GM12878 (cell line): ENCODE measurements around the gene CBFA2T3. TPM values are rescaled to one million over a fixed set of nuclear protein-coding genes. Genes with fewer than 3 reads are reported as not detected.
A peak's percentile ranks its signal among the peaks of the same experiment; 100 is the strongest.

Source experiments
- ATAC-seq: fragments of 200-7000 bp; cut with Tn5 transposase; 3 replicates; pipeline ENCODE4 v1.9.1; 2020; ENCODE audit warnings: mild to moderate bottlenecking, moderate library complexity
- BruUV-seq: library from RNA; stranded (reverse); fragments of 400-500 nt; replicated peaks from 2 replicates; lab custom pipeline; 2021; lab: Mats Ljungman, UMichigan
- CTCF ChIA-PET: fragments of 300-600 bp; sonication (Branson Sonifier 250); formaldehyde crosslinking; extraction: SDS; loops from one replicate; lab custom pipeline; 2021; ENCODE audit warnings: inconsistent platforms; lab: Yijun Ruan, JAX
- POLR2A ChIA-PET: fragments of 350-600 bp; formaldehyde crosslinking; extraction: SDS; loops from one replicate; lab custom pipeline; 2021; ENCODE audit warnings: inconsistent platforms; lab: Charles Lee
- RAD21 ChIA-PET: fragments of 300-600 bp; sonication (Branson Sonifier 250); formaldehyde crosslinking; loops from one replicate; lab custom pipeline; 2023; ENCODE audit warnings: antibody characterized with exemption; ENCODE audit not compliant: unreplicated experiment; lab: Charles Lee
- SMC1A ChIA-PET: fragments of 300-600 bp; sonication (Branson Sonifier 250); formaldehyde crosslinking; loops from one replicate; lab custom pipeline; 2023; ENCODE audit not compliant: unreplicated experiment, uncharacterized antibody; lab: Charles Lee
- DNase-seq: peaks from one replicate; pipeline ENCODE4 v3.0.0-alpha.2; 2011; ENCODE audit warnings: low read depth, low spot score
- FAIRE-seq: peaks from 3 replicates; lab custom pipeline; 2011; peaks lifted over from hg19 to GRCh38; lab: Jason Lieb, UNC
- H2AFZ ChIP-seq: 2 replicates; pipeline ENCODE4 v1.6.0; 2011; ENCODE audit warnings: low read depth, low read length, control low read depth; ENCODE audit not compliant: control insufficient read depth
- H3K27ac ChIP-seq: 2 replicates; pipeline ENCODE4 v1.5.1; 2011; ENCODE audit warnings: control low read depth; ENCODE audit not compliant: control insufficient read depth, insufficient read depth
- H3K27me3 ChIP-seq, 2 experiments: replicated peaks in 1 of 2; 2 replicates each; pipeline versions ENCODE4 v1.6.0 to v1.6.1; 2011; ENCODE audit warnings: low read length in 1 of 2; ENCODE audit not compliant: control insufficient read depth in 2 of 2, insufficient read depth in 2 of 2
- H3K36me3 ChIP-seq, 2 experiments: 2 replicates each; pipeline ENCODE4 v1.5.1; 2011; ENCODE audit warnings: low read length in 1 of 2; ENCODE audit not compliant: control insufficient read depth in 2 of 2, insufficient read depth in 2 of 2
- H3K4me1 ChIP-seq: 2 replicates; pipeline ENCODE4 v1.6.1; 2011; ENCODE audit warnings: mild to moderate bottlenecking, low read length, moderate library complexity, mixed read lengths; ENCODE audit not compliant: control insufficient read depth, insufficient read depth
- H3K4me2 ChIP-seq: 2 replicates; pipeline ENCODE4 v1.6.0; 2011; ENCODE audit warnings: control low read depth; ENCODE audit not compliant: control insufficient read depth, insufficient read depth
- H3K4me3 ChIP-seq: fragments of 200-600 bp; sonication (generic); 2 replicates; pipeline ENCODE4 v1.5.1; 2016
- H3K79me2 ChIP-seq: 2 replicates; pipeline ENCODE4 v1.6.0; 2011; ENCODE audit warnings: low read length; ENCODE audit not compliant: control insufficient read depth, insufficient read depth
- H3K9ac ChIP-seq: 2 replicates; pipeline ENCODE4 v1.8.0; 2011; ENCODE audit warnings: low read length, control low read depth, mixed read lengths; ENCODE audit not compliant: control insufficient read depth, insufficient read depth
- H3K9me3 ChIP-seq: replicated peaks from 3 replicates; pipeline ENCODE4 v1.5.1; 2011; ENCODE audit warnings: mild to moderate bottlenecking, low read length; ENCODE audit not compliant: control insufficient read depth, insufficient read depth
- H4K20me1 ChIP-seq: 2 replicates; pipeline ENCODE4 v1.6.0; 2011; ENCODE audit not compliant: control insufficient read depth, insufficient read depth
- HDGF ChIP-seq: fragments of 450-650 bp; IDR thresholded peaks from 2 replicates; pipeline ENCODE4 v1.6.1; 2016; ENCODE audit warnings: antibody characterized with exemption
- ZBED1 ChIP-seq: IDR thresholded peaks from 2 replicates; pipeline ENCODE4 v1.6.1; 2016; ENCODE audit warnings: borderline replicate concordance
- ZBTB4 ChIP-seq: fragments of 450-650 bp; formaldehyde crosslinking; IDR thresholded peaks from 2 replicates; pipeline ENCODE4 v1.4.0; 2022; ENCODE audit warnings: mild to moderate bottlenecking, moderate library complexity
- WGBS: methylation state at CpG from one replicate; pipeline ENCODE4 v1.1.6; 2016; ENCODE audit warnings: low lambda C conversion rate; ENCODE audit not compliant: insufficient replicate concordance, insufficient coverage; ENCODE audit errors: missing lambda C conversion rate; 5-methylcytosine and 5-hydroxymethylcytosine counted together
- in situ Hi-C: fragments of 300-500 bp; cut with MboI; formaldehyde crosslinking; loops from 9 replicates; pipeline ENCODE4 v1.14.3; 2018; ENCODE audit warnings: mixed read lengths
- intact Hi-C: fragments of 100-400 bp; cut with micrococcal nuclease; formaldehyde crosslinking; loops from one replicate; pipeline ENCODE4 v1.14.2; 2022; ENCODE audit not compliant: unreplicated experiment
- polyA plus RNA-seq, 11 experiments: library from polyadenylated mRNA; depleted of rRNA in 4 of 11; unstranded in 6 of 11; stranded (reverse) in 5 of 11; fragments of >200 nt; fragmentation: Nextera tagmentation in 4 of 11; fragmentation: Illumina TruSeq in 1 of 11; extraction: Ambion mirVana in 4 of 11; extraction: Trizol in 1 of 11; gene quantifications; 1 replicate in 1 of 11; 2 replicates in 10 of 11; pipeline versions ENCODE4 v1.2.1 to v1.2.3, GENCODE V29; 2011 to 2016; ENCODE audit warnings: inconsistent platforms in 2 of 11, missing spikeins in 2 of 11, low read depth in 1 of 11
- total RNA-seq, 4 experiments: library from RNA; depleted of rRNA in 3 of 4; stranded (reverse); fragments of >200 nt in 3 of 4; fragmentation: Illumina TruSeq in 1 of 4; extraction: Trizol in 1 of 4; gene quantifications; 2 replicates each; pipeline versions ENCODE4 v1.2.1 to v1.2.3, GENCODE V29; 2013 to 2021

The CBFA2T3 gene
- total and polyA plus RNA-seq, 10 of the 15 experiments (the other 5 are each of a cell fraction or from before 2014, with no cell fraction given), result 0.69 to 42.6 (median 4.5) TPM

GRCh38 chr16:88922114-88922825 lies 54.7 kb downstream of the CBFA2T3 start:
- no peaks in the 10 kb centered on the region for H3K9me3 ChIP-seq
- H3K27ac ChIP-seq, result no peak overlapping the region
- WGBS, result 75% methylated on average over 25 of the region's 26 CpGs
- no peak for DNase-seq
- H3K27me3 ChIP-seq, result no peaks in the 10 kb centered on the region
- POLR2A ChIA-PET, result no interaction called here
- in situ Hi-C loops (no loop called here), intact Hi-C loops (loop anchor here (5.0 kb wide), 1 partner anchor 65 kb away; the partner anchor contains the start of genes GALNS and TRAPPC2L)
- FAIRE-seq, result no peak
- H3K4me2 ChIP-seq, result 0 out of 2 replicates have a peak overlapping the region, but pooled peaks have one; percentile 3
- H4K20me1 ChIP-seq, result peaks cover 3% of the 10 kb centered on the region; the same call in 1 of the 2 replicates
- H3K79me2 ChIP-seq, result peaks cover 3% of the 10 kb centered on the region
- CTCF ChIA-PET, result no interaction called here
- TF ChIP-seq ZBTB4 (CRISPR knock-in tag) (no peak), ZBED1 (no peak), HDGF (no peak)
- H3K9ac ChIP-seq, result no peak overlapping the region
- RAD21 ChIA-PET, result no interaction called here
- SMC1A ChIA-PET, result no interaction called here
- H3K4me3 ChIP-seq, result no peak overlapping the region
- ATAC-seq, result no peak
- BruUV-seq, result no TSS peak
- H3K36me3 ChIP-seq, result peaks cover 0 to 2% of the 10 kb centered on the region in 2 experiments; a peak in 3 of 4 replicates
- peaks cover 20% of the 10 kb centered on the region for H3K4me1 ChIP-seq
- no peak overlapping the region for H2AFZ ChIP-seq
